Stimulated activated naive CD4-positive, alpha-beta T cell (primary cell): Measurements from ENCODE around the gene INPP4B.

Experiments used
- DNase-seq, 6 experiments: peaks; one replicate each; lab custom pipeline; 2025; lab: John Stamatoyannopoulos, UW

Gene INPP4B

GRCh38 chr4:142376204-142376603, 469.9 kb downstream of the INPP4B start:
- DNase-seq: no peak

- no peak for DNase-seq
These were observed 472.5 kb downstream of the INPP4B start for GRCh38 chr4:142373610-142374009.

- DNase-seq: no peak
These were observed 473.4 kb downstream of the INPP4B start for GRCh38 chr4:142372530-142373260.

- DNase-seq: no peak
These were observed 477.0 kb downstream of the INPP4B start for GRCh38 chr4:142369141-142369540.

- peak in 2 of 6 experiments; percentile 7 to 10 for DNase-seq
These were observed 478.5 kb downstream of the INPP4B start for GRCh38 chr4:142367418-142368180.

- DNase-seq: no peak
These were observed 479.3 kb downstream of the INPP4B start for GRCh38 chr4:142366769-142367181.

- DNase-seq: no peak
These were observed 480.7 kb downstream of the INPP4B start for GRCh38 chr4:142365391-142365790.

- no peak for DNase-seq
These were observed 482.4 kb downstream of the INPP4B start for GRCh38 chr4:142363686-142364085.

GRCh38 chr4:142361981-142362380, 484.1 kb downstream of the INPP4B start:
- DNase-seq: no peak

GRCh38 chr4:142360657-142361056, 485.4 kb downstream of the INPP4B start:
- no peak for DNase-seq

- no peak for DNase-seq
These were observed 487.4 kb downstream of the INPP4B start for GRCh38 chr4:142358656-142359055.

- peak in 2 of 6 experiments; percentile 6 to 15 for DNase-seq
These were observed 489.3 kb downstream of the INPP4B start for GRCh38 chr4:142356801-142357200.

GRCh38 chr4:142356118-142356759, 489.9 kb downstream of the INPP4B start:
- peak in 1 of 6 experiments; percentile 10 for DNase-seq

GRCh38 chr4:142355421-142355930, 490.6 kb downstream of the INPP4B start:
- DNase-seq: no peak

GRCh38 chr4:142354794-142355420, 491.2 kb downstream of the INPP4B start:
- peak in 3 of 6 experiments; percentile 62 to 72 (median 63) for DNase-seq

- no peak for DNase-seq
These were observed 492.1 kb downstream of the INPP4B start for GRCh38 chr4:142354041-142354440.

- peak in 2 of 6 experiments; percentile 36 to 58 for DNase-seq
These were observed 492.9 kb downstream of the INPP4B start for GRCh38 chr4:142353149-142353738.

- DNase-seq: peak in 1 of 6 experiments; percentile 35
These were observed 493.4 kb downstream of the INPP4B start for GRCh38 chr4:142352712-142353111.

- no peak for DNase-seq
These were observed 494.1 kb downstream of the INPP4B start for GRCh38 chr4:142351958-142352357.

GRCh38 chr4:142350871-142351270, 495.2 kb downstream of the INPP4B start:
- DNase-seq: no peak

GRCh38 chr4:142348613-142349021, 497.5 kb downstream of the INPP4B start:
- DNase-seq: no peak

GRCh38 chr4:142347241-142347640, 498.9 kb downstream of the INPP4B start:
- DNase-seq: no peak
